Measurements from ENCODE around the gene FRMD5.

DNA sequence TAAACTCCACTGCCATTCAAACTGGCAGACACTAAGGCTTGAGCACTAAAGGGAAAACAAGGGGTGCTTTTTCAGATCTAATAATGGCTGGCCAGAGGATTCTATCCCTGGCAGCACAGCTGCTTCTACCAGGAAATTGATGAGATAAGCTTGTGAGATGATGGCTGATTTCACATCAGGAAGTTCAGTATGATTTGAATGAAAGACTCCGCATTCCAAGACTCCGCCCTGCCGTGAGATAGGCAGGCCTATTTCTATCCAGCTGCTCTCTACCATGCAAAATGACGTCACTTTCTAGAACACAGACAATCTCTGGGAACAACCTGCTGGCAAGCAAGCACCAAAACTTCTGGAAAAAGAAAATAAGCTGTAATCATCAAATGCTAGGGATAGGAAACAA is 196.5 kb downstream of the FRMD5 start:
- TF ChIP-seq POLR2A (IDR thresholded peaks at IDR 0.05) = no peak
- TF ChIP-seq CTCF (IDR thresholded peaks at IDR 0.05) = no peak
- TF ChIP-seq EP300 (IDR thresholded peaks at IDR 0.05; ENCODE audit: low read depth) = no peak
- TF ChIP-seq POLR2AphosphoS5 (IDR thresholded peaks at IDR 0.05) = no peak
